ENCODE data around the gene ICAM5. TPM values are rescaled to one million over a fixed set of nuclear protein-coding genes. Genes with fewer than 3 reads are reported as not detected.

ICAM5 gene
- total RNA-seq, 1 experiment from 2014 or later: 8.0 TPM

- TF ChIP-seq IRF1 (CRISPR knock-in tag; IDR thresholded peaks at IDR 0.05): 0 out of 2 replicates have a peak, but pooled peaks have one; percentile 67
- TF ChIP-seq NFE2L1 (CRISPR knock-in tag; IDR thresholded peaks at IDR 0.05): peak; percentile 11; the same call in 1 of the 2 replicates
These were observed 451 bp upstream of the ICAM5 start (continued) for GRCh38 chr19:10289167-10289835.

- CTCF ChIA-PET: interaction anchor here (0.6 to 9.0 kb wide), 13 partner anchors 11 to 133 kb away, joined by 4 to 180 read pairs (median 15); partner anchors contain the start of genes CDC37, ICAM1, RAVER1 and TYK2
- ATAC-seq: no peak
- Mint-ChIP-seq H3K36me3 (no peaks in the 10 kb centered on the region), H3K4me3 (peak overlapping the region; percentile 82), H3K27ac (no peak overlapping the region), H3K9me3 (no peaks in the 10 kb centered on the region), H3K4me1 (peaks cover 38% of the 10 kb centered on the region), H3K27me3 (ENCODE audit: low read depth) (peaks cover 92% of the 10 kb centered on the region)
- TF ChIP-seq MAX (CRISPR knock-in tag; IDR thresholded peaks at IDR 0.05): no peak
- no peak for TF ChIP-seq ZNF263 (CRISPR knock-in tag; IDR thresholded peaks at IDR 0.05; ENCODE audit: low read depth)
- no peak for TF ChIP-seq TP53 (CRISPR knock-in tag; IDR thresholded peaks at IDR 0.05)
- TF ChIP-seq STAT6 (CRISPR knock-in tag; conservative IDR thresholded peaks at IDR 0.05; ENCODE audit: low read depth): no peak
- TF ChIP-seq PRDM15 (CRISPR knock-in tag; IDR thresholded peaks at IDR 0.05): no peak
- TF ChIP-seq ATF3 (CRISPR knock-in tag; conservative IDR thresholded peaks at IDR 0.05): no peak
- no peak for TF ChIP-seq PREB (CRISPR knock-in tag; IDR thresholded peaks at IDR 0.05; ENCODE audit: borderline replicate concordance)
- TF ChIP-seq RORB (CRISPR knock-in tag; IDR thresholded peaks at IDR 0.05): no peak
- no peak for TF ChIP-seq FOXP1 (CRISPR knock-in tag; IDR thresholded peaks at IDR 0.05; ENCODE audit: borderline replicate concordance)
- TF ChIP-seq ZNF317 (CRISPR knock-in tag; IDR thresholded peaks at IDR 0.05; ENCODE audit: borderline replicate concordance, low read depth): no peak
- TF ChIP-seq NR1H2 (CRISPR knock-in tag; IDR thresholded peaks at IDR 0.05): no peak
- TF ChIP-seq ZNF396 (CRISPR knock-in tag; IDR thresholded peaks at IDR 0.05; ENCODE audit: borderline replicate concordance): no peak
- TF ChIP-seq KAT7 (CRISPR knock-in tag; IDR thresholded peaks at IDR 0.05; ENCODE audit: borderline replicate concordance): no peak
- TF ChIP-seq MYBL2 (CRISPR knock-in tag; IDR thresholded peaks at IDR 0.05): no peak
- no peak for TF ChIP-seq PRRX2 (CRISPR knock-in tag; IDR thresholded peaks at IDR 0.05)
- no peak for TF ChIP-seq JUN (CRISPR knock-in tag; IDR thresholded peaks at IDR 0.05)
- peak; percentile 59 for DNase-seq (ENCODE audit: low spot score)
- POLR2A ChIA-PET: interaction anchor here (1.7 to 1.8 kb wide), 2 partner anchors 63 kb away, joined by 5 to 7 read pairs; no protein-coding TSS in a partner anchor
These were observed 664 bp downstream of the ICAM5 start for GRCh38 chr19:10290357-10290875.

Measured in WTC11 (cell line).